Measurements from ENCODE around the gene PDGFD. TPM values are rescaled to one million over a fixed set of nuclear protein-coding genes. Genes with fewer than 3 reads are reported as not detected.

The PDGFD gene
- total and polyA plus RNA-seq, 2 donors (not counting 1 experiment from before 2014, with no cell fraction given) = 1.3 TPM

GRCh38 chr11:103898065-103898464, 265.9 kb downstream of the PDGFD start:
- no peak overlapping the region for H3K27ac ChIP-seq (ENCODE audit: insufficient read depth, low read length)
- H3K79me2 ChIP-seq (ENCODE audit: control insufficient read depth, insufficient read depth, low read length) = no peaks in the 10 kb centered on the region
- no peak overlapping the region for H3K9ac ChIP-seq (ENCODE audit: insufficient read depth, low read length)
- no peaks in the 10 kb centered on the region for H4K20me1 ChIP-seq (ENCODE audit: control insufficient read depth, extremely low read depth, insufficient read depth, low read length)
- no peaks in the 10 kb centered on the region for H3K4me1 ChIP-seq (ENCODE audit: control insufficient read depth, extremely low read depth, insufficient read depth, low read length)
- H3K36me3 ChIP-seq (ENCODE audit: control insufficient read depth, insufficient read depth, low read length) = no peaks in the 10 kb centered on the region
- H3K4me3 ChIP-seq (replicated peaks in 1 of 4; ENCODE audit: control extremely low read depth in 1 of 4, insufficient read depth in 1 of 4, low read depth in 3 of 4, low read length in 4 of 4) = no peak overlapping the region
- no peak overlapping the region for H3K4me2 ChIP-seq (ENCODE audit: extremely low read depth, insufficient read depth, low read length)
- no peaks in the 10 kb centered on the region for H3K27me3 ChIP-seq (ENCODE audit: control insufficient read depth, insufficient read depth, low read length)
- H3K9me3 ChIP-seq (ENCODE audit: control insufficient read depth, insufficient read depth, low read depth, low read length) = no peaks in the 10 kb centered on the region
- DNase-seq (ENCODE audit: low read depth in 2 of 2) = no peak
- H2AFZ ChIP-seq (ENCODE audit: low read length) = no peak overlapping the region
- TF ChIP-seq EZH2 (IDR thresholded peaks at IDR 0.05; ENCODE audit: low read length, missing control alignments) = no peak
- no peak for TF ChIP-seq CTCF (conservative IDR thresholded peaks at IDR 0.05 in 1 of 2, IDR thresholded peaks at IDR 0.05 in 1 of 2; ENCODE audit: low read depth in 1 of 2, low read length in 2 of 2)

GRCh38 chr11:103897160-103897936, 266.6 kb downstream of the PDGFD start:
- Histone ChIP-seq H3K27ac (ENCODE audit: insufficient read depth, low read length) (no peak overlapping the region), H3K4me1 (ENCODE audit: control insufficient read depth, extremely low read depth, insufficient read depth, low read length) (no peaks in the 10 kb centered on the region), H3K4me2 (ENCODE audit: extremely low read depth, insufficient read depth, low read length) (no peak overlapping the region), H2AFZ (ENCODE audit: low read length) (no peak overlapping the region), H3K27me3 (ENCODE audit: control insufficient read depth, insufficient read depth, low read length) (no peaks in the 10 kb centered on the region), H3K9me3 (ENCODE audit: control insufficient read depth, insufficient read depth, low read depth, low read length) (no peaks in the 10 kb centered on the region), H3K36me3 (ENCODE audit: control insufficient read depth, insufficient read depth, low read length) (no peaks in the 10 kb centered on the region), H4K20me1 (ENCODE audit: control insufficient read depth, extremely low read depth, insufficient read depth, low read length) (no peaks in the 10 kb centered on the region), H3K79me2 (ENCODE audit: control insufficient read depth, insufficient read depth, low read length) (no peaks in the 10 kb centered on the region), H3K4me3 (replicated peaks in 1 of 4; ENCODE audit: control extremely low read depth in 1 of 4, insufficient read depth in 1 of 4, low read depth in 3 of 4, low read length in 4 of 4) (no peak overlapping the region), H3K9ac (ENCODE audit: insufficient read depth, low read length) (no peak overlapping the region)
- no peak for TF ChIP-seq CTCF (conservative IDR thresholded peaks at IDR 0.05 in 1 of 2, IDR thresholded peaks at IDR 0.05 in 1 of 2; ENCODE audit: low read depth in 1 of 2, low read length in 2 of 2)
- no peak for TF ChIP-seq EZH2 (IDR thresholded peaks at IDR 0.05; ENCODE audit: low read length, missing control alignments)
- no peak for DNase-seq (ENCODE audit: low read depth in 2 of 2)

- H3K4me3 ChIP-seq (replicated peaks in 1 of 4; ENCODE audit: control extremely low read depth in 1 of 4, insufficient read depth in 1 of 4, low read depth in 3 of 4, low read length in 4 of 4) = no peak overlapping the region
- H3K27ac ChIP-seq (ENCODE audit: insufficient read depth, low read length) = no peak overlapping the region
- TF ChIP-seq CTCF (conservative IDR thresholded peaks at IDR 0.05 in 1 of 2, IDR thresholded peaks at IDR 0.05 in 1 of 2; ENCODE audit: low read depth in 1 of 2, low read length in 2 of 2) = no peak
- TF ChIP-seq EZH2 (IDR thresholded peaks at IDR 0.05; ENCODE audit: low read length, missing control alignments) = no peak
- H3K27me3 ChIP-seq (ENCODE audit: control insufficient read depth, insufficient read depth, low read length) = no peaks in the 10 kb centered on the region
- no peak overlapping the region for H3K4me2 ChIP-seq (ENCODE audit: extremely low read depth, insufficient read depth, low read length)
- no peaks in the 10 kb centered on the region for H3K9me3 ChIP-seq (ENCODE audit: control insufficient read depth, insufficient read depth, low read depth, low read length)
- no peak for DNase-seq (ENCODE audit: low read depth in 2 of 2)
- no peaks in the 10 kb centered on the region for H3K36me3 ChIP-seq (ENCODE audit: control insufficient read depth, insufficient read depth, low read length)
- H3K79me2 ChIP-seq (ENCODE audit: control insufficient read depth, insufficient read depth, low read length) = no peaks in the 10 kb centered on the region
- H2AFZ ChIP-seq (ENCODE audit: low read length) = no peak overlapping the region
- H3K9ac ChIP-seq (ENCODE audit: insufficient read depth, low read length) = no peak overlapping the region
- no peaks in the 10 kb centered on the region for H3K4me1 ChIP-seq (ENCODE audit: control insufficient read depth, extremely low read depth, insufficient read depth, low read length)
- no peaks in the 10 kb centered on the region for H4K20me1 ChIP-seq (ENCODE audit: control insufficient read depth, extremely low read depth, insufficient read depth, low read length)
Observed at GRCh38 chr11:103895106-103895505, 268.8 kb downstream of the PDGFD start.
